ENCODE measurements around the gene NUDT16L1.

Gene NUDT16L1

DNA sequence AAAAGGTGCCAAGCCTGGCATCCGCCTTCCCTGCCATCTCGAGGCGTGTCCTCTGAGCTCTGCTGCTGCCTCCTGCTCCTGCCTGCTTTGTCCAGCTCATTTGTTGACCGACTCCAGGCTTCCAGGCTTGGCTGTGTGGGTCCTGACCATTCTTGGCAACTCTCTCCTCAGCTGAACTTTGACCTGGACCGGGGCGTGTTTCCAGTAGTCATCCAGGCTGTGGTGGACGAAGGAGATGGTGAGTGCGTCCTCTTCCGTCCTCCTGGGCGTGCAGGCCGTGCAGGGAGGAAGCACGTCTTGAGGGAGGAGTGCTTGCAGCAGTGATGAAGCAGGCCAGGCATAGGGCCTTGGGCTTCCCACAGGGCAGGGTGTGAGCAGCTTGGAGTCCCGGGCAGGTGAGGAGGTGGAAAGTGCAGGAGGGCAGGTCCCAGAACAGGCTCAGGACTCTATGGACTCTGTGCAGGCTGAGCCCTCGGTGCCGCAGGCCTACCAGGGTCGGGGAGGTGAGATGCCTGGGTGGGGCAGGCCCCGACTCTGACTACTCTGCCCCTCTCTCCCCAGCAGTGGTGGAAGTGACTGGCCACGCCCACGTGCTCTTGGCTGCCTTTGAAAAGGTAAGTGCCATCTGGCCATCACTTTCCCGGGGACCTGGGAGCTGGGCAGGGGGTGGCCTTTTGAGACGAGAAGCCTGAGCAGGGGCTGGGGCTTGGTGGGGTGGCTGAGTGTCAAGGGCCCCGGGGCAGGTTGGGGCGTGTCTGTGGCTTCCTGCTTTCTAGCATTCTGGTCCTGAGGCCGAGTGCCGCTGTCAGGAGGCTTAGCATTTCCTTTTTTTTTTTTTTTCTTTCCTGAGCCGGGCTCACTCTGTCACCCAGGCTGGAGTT lies 28.6 kb upstream of the NUDT16L1 start:
- peak; percentile 53 for ATAC-seq
- peak; percentile 67 for DNase-seq

DNA sequence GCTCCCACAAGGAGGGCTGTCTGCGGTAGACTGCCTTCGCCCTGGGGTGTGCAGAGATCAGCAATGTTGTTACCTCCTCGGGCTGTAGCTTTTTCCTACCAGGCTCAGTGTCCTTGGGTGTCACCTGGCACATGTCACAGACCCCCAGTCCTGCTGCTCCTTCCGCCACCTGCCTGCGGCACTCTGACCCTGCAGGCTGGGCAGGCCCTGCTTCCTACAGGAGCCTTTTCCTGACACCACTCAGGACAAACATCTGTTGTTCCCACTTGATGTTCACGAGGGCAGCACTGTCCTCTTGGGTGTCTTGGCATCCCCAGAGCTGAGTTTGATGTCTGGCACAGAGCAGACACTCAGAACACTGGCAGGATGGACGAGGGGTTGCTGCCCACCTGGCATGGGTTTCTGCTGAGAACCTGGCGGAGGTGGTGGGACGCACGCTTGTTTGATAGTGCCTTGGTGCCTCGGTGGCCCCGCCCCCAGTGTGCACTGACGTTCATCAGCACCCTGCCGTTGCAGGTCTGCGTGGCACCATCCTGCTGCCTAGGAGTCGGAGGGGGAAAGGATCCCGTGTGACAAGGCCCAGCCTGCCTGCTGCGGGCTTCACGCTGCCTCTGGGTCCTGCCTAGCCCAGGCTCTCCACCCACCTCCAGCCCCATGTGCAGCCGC lies 26.7 kb upstream of the NUDT16L1 start:
- DNase-seq = no peak
- ATAC-seq = no peak

- no peak for DNase-seq
- no peak for ATAC-seq
These were observed 26.0 kb upstream of the NUDT16L1 start for GRCh38 chr16:4667203-4667963.

GRCh38 chr16:4668313-4668960 lies 24.9 kb upstream of the NUDT16L1 start:
- no peak for ATAC-seq
- DNase-seq = no peak

DNA sequence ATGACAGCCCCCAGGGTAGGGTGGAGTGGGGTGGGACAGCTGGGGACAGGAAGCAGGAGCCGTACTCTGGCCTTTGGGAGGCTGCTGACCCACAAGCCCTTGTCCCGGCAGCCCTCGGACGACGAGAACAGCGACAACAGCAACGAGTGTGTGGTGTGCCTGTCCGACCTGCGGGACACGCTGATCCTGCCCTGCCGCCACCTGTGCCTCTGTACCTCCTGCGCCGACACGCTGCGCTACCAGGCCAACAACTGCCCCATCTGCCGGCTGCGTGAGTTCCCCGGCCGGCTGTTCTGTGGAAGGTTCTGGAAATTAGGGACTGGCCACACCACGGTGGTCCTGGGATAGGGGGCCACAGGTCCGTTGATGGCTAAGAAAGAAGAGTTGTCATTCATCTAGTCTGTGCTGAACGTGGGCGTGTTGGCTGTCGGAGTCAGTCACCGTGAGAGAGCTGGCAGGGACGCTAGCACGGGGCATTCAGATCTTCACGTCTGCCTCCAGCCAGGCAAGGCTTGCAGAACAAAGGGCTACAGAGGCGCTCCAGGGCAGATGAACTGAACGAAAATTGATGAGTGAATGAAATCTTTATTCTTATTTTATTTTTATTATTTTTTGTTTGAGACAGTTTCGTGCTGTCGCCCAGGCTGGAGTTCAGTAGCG lies 19.8 kb upstream of the NUDT16L1 start:
- no peak for ATAC-seq
- no peak for DNase-seq

DNA sequence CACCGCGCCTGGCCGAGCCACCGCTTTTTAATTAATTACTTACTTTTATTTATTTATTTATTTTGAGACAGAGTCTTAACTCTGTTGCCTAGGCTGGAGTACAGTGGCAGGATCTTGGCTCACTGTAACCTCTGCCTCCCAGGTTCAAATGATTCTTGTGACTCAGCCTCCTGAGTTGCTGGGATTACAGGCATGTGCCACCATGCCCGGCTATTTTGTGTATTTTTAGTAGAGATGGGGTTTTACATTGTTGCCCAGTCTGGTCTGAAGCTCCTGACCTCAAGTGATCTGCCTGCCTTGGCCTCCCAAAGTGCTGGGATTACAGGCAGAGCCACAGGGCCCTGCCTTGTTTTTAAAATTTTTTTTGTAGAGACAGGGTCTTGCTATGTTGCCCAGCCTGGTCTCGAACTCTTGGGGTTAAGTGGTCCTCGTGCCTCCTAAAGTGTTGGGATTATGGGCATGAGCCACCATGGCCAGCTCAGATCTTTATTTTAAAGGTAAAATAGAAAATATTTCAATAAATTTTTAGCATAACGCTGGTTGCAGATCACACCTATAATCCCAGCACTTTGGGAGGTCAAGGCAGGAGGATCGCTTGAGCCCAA lies 18.3 kb upstream of the NUDT16L1 start:
- ATAC-seq = no peak
- no peak for DNase-seq

GRCh38 chr16:4675864-4676786 lies 17.2 kb upstream of the NUDT16L1 start:
- ATAC-seq (peak; percentile 86), DNase-seq (peak; percentile 74)

DNA sequence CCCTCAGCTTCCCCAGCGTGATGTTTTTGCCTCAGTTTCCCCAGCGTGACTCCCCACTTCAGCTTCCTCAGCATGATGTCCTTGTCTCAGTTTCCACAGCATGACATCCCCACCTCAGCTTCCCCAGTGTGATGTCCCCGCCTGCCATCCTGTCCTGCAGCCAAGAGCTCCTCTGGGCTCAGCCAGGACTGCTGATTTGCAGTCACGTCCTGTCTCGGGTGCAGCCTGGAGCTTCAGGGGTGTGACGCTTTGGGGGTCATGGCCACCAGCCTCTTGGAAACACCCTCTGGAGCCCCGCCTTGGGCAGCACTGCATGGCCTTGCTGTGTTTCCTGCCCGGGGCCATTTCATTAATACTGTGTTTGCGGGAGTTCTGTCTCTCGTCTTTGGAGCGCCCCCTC lies 16.5 kb upstream of the NUDT16L1 start:
- ATAC-seq = peak; percentile 3
- no peak for DNase-seq

GRCh38 chr16:4677390-4677789 lies 16.0 kb upstream of the NUDT16L1 start:
- DNase-seq (no peak), ATAC-seq (no peak)

GRCh38 chr16:4677994-4678393 lies 15.4 kb upstream of the NUDT16L1 start:
- no peak for ATAC-seq

GRCh38 chr16:4678596-4678995 lies 14.8 kb upstream of the NUDT16L1 start:
- no peak for ATAC-seq
- no peak for DNase-seq

More at GRCh38 chr16:4677994-4678393, 15.4 kb upstream of the NUDT16L1 start:
- no peak for DNase-seq

GRCh38 chr16:4679156-4679849 lies 14.1 kb upstream of the NUDT16L1 start:
- no peak for DNase-seq
- ATAC-seq = no peak

GRCh38 chr16:4679850-4680636 lies 13.3 kb upstream of the NUDT16L1 start:
- no peak for ATAC-seq
- no peak for DNase-seq

- no peak for DNase-seq
- ATAC-seq = no peak
These were observed 12.5 kb upstream of the NUDT16L1 start for GRCh38 chr16:4680673-4681470.

DNA sequence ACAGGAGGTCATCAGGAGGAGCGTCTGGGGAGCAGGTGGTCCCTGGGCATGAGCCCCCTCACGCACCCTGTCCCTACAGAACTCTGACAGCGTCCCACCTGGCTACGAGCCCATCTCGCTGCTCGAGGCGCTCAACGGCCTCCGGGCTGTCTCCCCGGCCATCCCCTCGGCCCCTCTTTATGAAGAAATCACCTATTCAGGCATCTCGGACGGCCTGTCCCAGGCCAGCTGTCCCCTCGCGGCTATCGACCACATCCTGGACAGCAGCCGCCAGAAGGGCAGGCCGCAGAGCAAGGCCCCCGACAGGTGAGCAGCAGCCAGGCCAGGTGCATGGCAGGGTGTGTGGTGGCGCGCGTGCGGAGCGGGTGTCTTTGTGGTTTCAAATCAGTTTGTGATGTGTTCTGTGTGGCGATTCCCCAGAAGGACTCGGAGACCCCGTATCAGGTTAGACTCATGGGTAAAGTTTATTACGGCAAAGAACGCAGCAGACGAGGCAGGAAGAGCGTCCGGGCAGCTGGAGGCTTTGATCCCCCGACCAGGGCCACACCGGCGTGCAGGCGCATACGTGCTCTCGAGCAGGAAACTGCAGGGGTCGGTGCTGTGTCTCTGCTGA lies 11.8 kb upstream of the NUDT16L1 start:
- DNase-seq = no peak
- ATAC-seq = no peak

- no peak for DNase-seq
- no peak for ATAC-seq
These were observed 11.2 kb upstream of the NUDT16L1 start for GRCh38 chr16:4682084-4682591.

GRCh38 chr16:4682616-4683254 lies 10.6 kb upstream of the NUDT16L1 start:
- ATAC-seq (peak; percentile 58), DNase-seq (peak; percentile 73)
